ENCODE measurements around the gene APBA1.

The APBA1 gene

GRCh38 chr9:69515810-69516209, 156.4 kb downstream of the APBA1 start:
- no peak for DNase-seq

GRCh38 chr9:69513141-69513820, 158.9 kb downstream of the APBA1 start:
- no peak for DNase-seq

- no peak for DNase-seq
Observed at GRCh38 chr9:69504058-69504457, 168.1 kb downstream of the APBA1 start.

- DNase-seq, result no peak
Observed at GRCh38 chr9:69502671-69503301, 169.4 kb downstream of the APBA1 start.

GRCh38 chr9:69500896-69501295, 171.3 kb downstream of the APBA1 start:
- DNase-seq, result no peak

GRCh38 chr9:69499959-69500358, 172.2 kb downstream of the APBA1 start:
- DNase-seq, result no peak

- no peak for DNase-seq
Observed at GRCh38 chr9:69499407-69499806, 172.8 kb downstream of the APBA1 start.

GRCh38 chr9:69498470-69498869, 173.7 kb downstream of the APBA1 start:
- DNase-seq, result no peak

- DNase-seq, result no peak
Observed at GRCh38 chr9:69497816-69498215, 174.4 kb downstream of the APBA1 start.

- no peak for DNase-seq
Observed at GRCh38 chr9:69496846-69497450, 175.2 kb downstream of the APBA1 start.

- DNase-seq, result no peak
Observed at GRCh38 chr9:69495296-69495695, 176.9 kb downstream of the APBA1 start.

GRCh38 chr9:69494763-69495162, 177.4 kb downstream of the APBA1 start:
- DNase-seq, result no peak

- DNase-seq, result no peak
Observed at GRCh38 chr9:69494208-69494607, 178.0 kb downstream of the APBA1 start.

GRCh38 chr9:69486498-69486897, 185.7 kb downstream of the APBA1 start:
- no peak for DNase-seq

GRCh38 chr9:69485466-69485865, 186.7 kb downstream of the APBA1 start:
- no peak for DNase-seq

GRCh38 chr9:69483886-69484422, 188.2 kb downstream of the APBA1 start:
- no peak for DNase-seq

GRCh38 chr9:69476797-69477196, 195.4 kb downstream of the APBA1 start:
- no peak for DNase-seq

- no peak for DNase-seq
Observed at GRCh38 chr9:69476016-69476415, 196.2 kb downstream of the APBA1 start.

- no peak for DNase-seq
Observed at GRCh38 chr9:69474821-69475220, 197.3 kb downstream of the APBA1 start.

- DNase-seq, result no peak
Observed at GRCh38 chr9:69472101-69472620, 200.0 kb downstream of the APBA1 start.

- DNase-seq, result no peak
Observed at GRCh38 chr9:69471433-69471832, 200.7 kb downstream of the APBA1 start.

GRCh38 chr9:69470186-69470977, 201.8 kb downstream of the APBA1 start:
- no peak for DNase-seq

GRCh38 chr9:69469136-69469535, 203.0 kb downstream of the APBA1 start:
- no peak for DNase-seq

Measured in stimulated activated CD4-positive, alpha-beta T cell treated with anti-CD3 and anti-CD28 coated beads, Interleukin-12 subunit alpha, Interleukin-12 subunit beta, amount 100 ng/mL, for 4 hours (primary cell).